Right atrium auricular region (tissue), 2 donors: Measurements from ENCODE around the gene QRICH1. TPM values are rescaled to one million over a fixed set of nuclear protein-coding genes. Genes with fewer than 3 reads are reported as not detected.

Experiments used
- DNase-seq: peaks from one replicate; pipeline ENCODE4 v3.0.0-alpha.2; 2019; ENCODE audit warnings: low spot score
- H3K27ac ChIP-seq, 2 donors: fragments of 200-600 bp; sonication (generic); 1 replicate in 1 of 2; 2 replicates in 1 of 2; pipeline ENCODE4 v1.5.1; 2016 to 2019
- H3K27me3 ChIP-seq, 2 donors: fragments of 200-600 bp; sonication (generic); one replicate each; pipeline versions ENCODE4 v1.5.1 to v1.6.0; 2017 to 2019
- H3K36me3 ChIP-seq: fragments of 200-600 bp; sonication (generic); one replicate; pipeline ENCODE4 v1.5.1; 2016
- H3K4me1 ChIP-seq, 2 donors: fragments of 200-600 bp; sonication (generic); one replicate each; pipeline versions ENCODE4 v1.5.1 to v1.6.0; 2017 to 2019
- H3K4me3 ChIP-seq, 2 donors: fragments of 200-600 bp; sonication (generic); 1 replicate in 1 of 2; 2 replicates in 1 of 2; pipeline ENCODE4 v1.5.1; 2017 to 2019; ENCODE audit warnings: mild to moderate bottlenecking in 1 of 2, moderate library complexity in 1 of 2
- H3K9me3 ChIP-seq, 2 donors: fragments of 200-600 bp; sonication (generic); one replicate each; pipeline ENCODE4 v1.5.1; 2019
- total RNA-seq, 2 donors: library from RNA; depleted of rRNA; stranded (reverse); fragments of >200 nt; gene quantifications; one replicate each; pipeline ENCODE4 v1.1.0, GENCODE V29; 2016
- TF ChIP-seq, protein P1 (sequence below), 2 donors: fragments of 200-600 bp; sonication (generic); IDR thresholded peaks; one replicate each; pipeline ENCODE4 v1.5.1; 2019; ENCODE audit warnings: antibody characterized with exemption in 2 of 2

QRICH1 gene
- total RNA-seq, 2 donors from 2014 or later = 39.1 to 46.8 TPM

DNA sequence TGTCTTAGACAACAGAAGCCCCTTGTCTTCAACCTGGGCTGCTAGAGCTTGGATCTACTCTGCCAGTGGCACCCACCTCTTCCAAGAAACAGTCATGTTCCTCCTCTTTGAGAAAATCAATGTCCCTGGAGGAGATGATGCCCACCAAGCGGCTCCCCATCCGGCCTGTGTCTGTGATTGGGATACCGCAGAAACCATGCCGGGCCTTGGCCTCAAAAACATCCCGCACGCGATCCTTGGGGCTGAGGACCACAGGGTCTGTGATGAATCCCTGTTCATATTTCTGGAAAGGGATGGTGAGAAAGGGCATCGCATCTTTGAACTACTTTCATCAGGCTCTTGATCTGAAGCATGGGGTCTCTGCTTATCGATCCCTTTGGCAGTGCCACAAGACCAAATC is 66.2 kb downstream of the QRICH1 start:
- Histone ChIP-seq H3K4me3 (no peak overlapping the region), H3K27ac (peak overlapping the region; percentile 96 to 98), H3K9me3 (no peaks in the 10 kb centered on the region), H3K27me3 (no peaks in the 10 kb centered on the region), H3K36me3 (peaks cover 67% of the 10 kb centered on the region), H3K4me1 (peaks cover 0 to 37% of the 10 kb centered on the region in 2 donors)
- DNase-seq = no peak
- TF ChIP-seq, protein P1, sequence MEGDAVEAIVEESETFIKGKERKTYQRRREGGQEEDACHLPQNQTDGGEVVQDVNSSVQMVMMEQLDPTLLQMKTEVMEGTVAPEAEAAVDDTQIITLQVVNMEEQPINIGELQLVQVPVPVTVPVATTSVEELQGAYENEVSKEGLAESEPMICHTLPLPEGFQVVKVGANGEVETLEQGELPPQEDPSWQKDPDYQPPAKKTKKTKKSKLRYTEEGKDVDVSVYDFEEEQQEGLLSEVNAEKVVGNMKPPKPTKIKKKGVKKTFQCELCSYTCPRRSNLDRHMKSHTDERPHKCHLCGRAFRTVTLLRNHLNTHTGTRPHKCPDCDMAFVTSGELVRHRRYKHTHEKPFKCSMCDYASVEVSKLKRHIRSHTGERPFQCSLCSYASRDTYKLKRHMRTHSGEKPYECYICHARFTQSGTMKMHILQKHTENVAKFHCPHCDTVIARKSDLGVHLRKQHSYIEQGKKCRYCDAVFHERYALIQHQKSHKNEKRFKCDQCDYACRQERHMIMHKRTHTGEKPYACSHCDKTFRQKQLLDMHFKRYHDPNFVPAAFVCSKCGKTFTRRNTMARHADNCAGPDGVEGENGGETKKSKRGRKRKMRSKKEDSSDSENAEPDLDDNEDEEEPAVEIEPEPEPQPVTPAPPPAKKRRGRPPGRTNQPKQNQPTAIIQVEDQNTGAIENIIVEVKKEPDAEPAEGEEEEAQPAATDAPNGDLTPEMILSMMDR (IDR thresholded peaks at IDR 0.05) = no peak

- peaks cover 0 to 40% of the 10 kb centered on the region in 2 donors for H3K4me1 ChIP-seq
Measured at GRCh38 chr3:49026536-49026935, 67.3 kb downstream of the QRICH1 start.

DNA sequence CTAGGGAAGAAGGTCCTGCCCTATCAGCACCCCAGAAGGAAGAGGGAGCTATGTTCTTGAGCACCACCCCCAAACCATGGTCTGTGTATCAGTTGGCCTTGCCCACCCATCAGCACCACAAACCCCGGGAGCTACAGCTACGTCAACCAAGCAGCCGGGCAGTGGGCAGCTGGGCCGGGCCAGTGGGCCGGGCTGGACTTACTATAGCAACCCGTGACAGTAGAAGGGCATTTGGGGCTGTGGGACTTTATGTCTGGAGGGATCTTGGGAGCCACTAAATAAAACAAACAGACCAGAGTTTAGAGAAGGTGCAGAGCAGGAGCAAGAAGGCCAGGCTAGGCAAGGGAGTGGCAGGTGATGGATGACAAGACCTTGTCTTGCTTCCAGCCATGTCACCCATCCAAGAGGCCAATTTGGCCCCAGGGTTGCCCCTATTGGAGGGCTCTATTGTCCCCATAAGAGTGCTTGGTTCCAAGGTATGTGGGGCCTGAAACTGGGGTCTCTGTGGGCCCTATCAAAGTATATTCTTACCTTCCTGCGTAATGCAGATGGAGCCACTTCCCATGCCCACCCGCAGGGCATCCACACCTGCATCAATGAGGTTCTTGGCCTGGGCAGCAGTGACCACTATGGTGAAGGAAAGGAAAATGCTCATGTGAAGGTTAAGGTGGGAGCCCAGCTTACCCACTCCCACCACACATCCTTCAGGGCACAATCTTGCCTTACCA is 67.9 kb downstream of the QRICH1 start:
- no peak overlapping the region for H3K4me3 ChIP-seq
- no peak for DNase-seq
- no peaks in the 10 kb centered on the region for H3K27me3 ChIP-seq
- H3K4me1 ChIP-seq = peaks cover 0 to 42% of the 10 kb centered on the region in 2 donors
- no peak overlapping the region for H3K27ac ChIP-seq
- no peaks in the 10 kb centered on the region for H3K9me3 ChIP-seq
- TF ChIP-seq, protein P1 (IDR thresholded peaks at IDR 0.05) = no peak
- H3K36me3 ChIP-seq = peaks cover 50% of the 10 kb centered on the region

More at GRCh38 chr3:49026536-49026935, 67.3 kb downstream of the QRICH1 start:
- DNase-seq = no peak
- no peak overlapping the region for H3K27ac ChIP-seq
- no peak overlapping the region for H3K4me3 ChIP-seq
- TF ChIP-seq, protein P1 (IDR thresholded peaks at IDR 0.05) = no peak
- no peaks in the 10 kb centered on the region for H3K9me3 ChIP-seq
- H3K27me3 ChIP-seq = no peaks in the 10 kb centered on the region
- H3K36me3 ChIP-seq = peaks cover 56% of the 10 kb centered on the region

DNA sequence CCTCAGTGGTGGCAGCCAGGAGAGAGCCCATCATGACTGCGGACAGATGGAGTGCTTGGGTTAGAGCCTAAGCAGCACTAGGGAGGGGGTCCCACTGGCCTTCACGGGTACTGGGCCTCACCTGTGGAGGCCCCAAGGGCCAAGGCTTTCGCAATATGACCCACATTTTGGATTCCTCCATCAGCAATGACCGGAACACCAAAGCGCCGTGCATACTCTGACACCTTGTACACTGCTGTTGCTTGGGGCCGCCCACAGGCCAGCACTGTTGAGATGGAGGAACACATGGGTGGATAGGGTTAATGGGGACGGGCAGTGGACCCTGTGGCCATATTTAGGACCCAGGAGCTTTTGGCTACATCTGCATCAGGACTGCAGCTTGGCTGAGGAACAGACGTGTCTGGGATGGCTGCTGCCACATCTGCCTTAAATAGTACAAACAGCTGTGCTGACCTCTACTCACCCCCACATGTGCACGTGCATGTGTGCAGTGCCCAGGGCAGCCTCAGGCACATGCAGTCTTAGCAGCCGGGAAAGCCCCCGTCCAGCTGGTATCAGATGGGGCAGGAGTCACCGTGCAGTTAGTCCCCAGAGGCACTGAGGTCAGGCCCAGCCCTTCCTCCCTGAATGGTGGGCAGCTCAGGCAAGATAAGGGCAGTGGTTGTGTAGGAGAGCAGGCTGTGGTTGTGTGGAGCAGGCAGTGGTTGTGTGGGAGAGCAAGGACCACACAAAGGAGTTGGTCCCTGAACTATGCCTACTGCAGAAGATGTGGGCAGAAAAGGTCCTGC is 68.7 kb downstream of the QRICH1 start:
- Histone ChIP-seq H3K36me3 (peaks cover 42% of the 10 kb centered on the region), H3K4me3 (no peak overlapping the region), H3K9me3 (no peaks in the 10 kb centered on the region), H3K27ac (no peak overlapping the region), H3K4me1 (peaks cover 0 to 49% of the 10 kb centered on the region in 2 donors), H3K27me3 (no peaks in the 10 kb centered on the region)
- TF ChIP-seq, protein P1 (IDR thresholded peaks at IDR 0.05) = no peak
- DNase-seq = no peak

DNA sequence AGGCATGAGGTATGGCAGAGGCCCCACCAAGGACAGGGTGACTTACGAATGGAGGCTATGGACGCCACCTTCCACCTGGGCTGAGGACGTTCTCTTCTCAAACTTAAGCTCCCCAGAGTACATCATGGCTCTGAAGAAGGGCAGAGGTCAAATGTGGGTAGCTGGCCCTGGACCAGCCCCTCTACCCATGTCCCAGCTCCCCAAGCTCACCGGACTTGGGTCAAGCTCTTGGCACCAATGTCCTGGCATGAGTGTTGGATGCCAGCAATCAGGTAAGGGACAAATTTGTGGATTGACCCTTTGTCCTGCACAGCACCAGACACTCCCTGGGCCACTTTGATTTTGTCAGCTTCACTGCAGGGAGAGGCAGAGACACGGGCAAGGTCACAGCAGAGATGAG is 69.4 kb downstream of the QRICH1 start:
- peaks cover 0 to 57% of the 10 kb centered on the region in 2 donors for H3K4me1 ChIP-seq
- peaks cover 41% of the 10 kb centered on the region for H3K36me3 ChIP-seq
- no peak overlapping the region for H3K4me3 ChIP-seq
- no peaks in the 10 kb centered on the region for H3K27me3 ChIP-seq
- TF ChIP-seq, protein P1 (IDR thresholded peaks at IDR 0.05) = no peak
- no peak for DNase-seq
- H3K27ac ChIP-seq = no peak overlapping the region
- no peaks in the 10 kb centered on the region for H3K9me3 ChIP-seq
